Right renal cortex interstitium (tissue), 3 donors: Measurements from ENCODE around the gene AHCYL2. TPM values are rescaled to one million over a fixed set of nuclear protein-coding genes. Genes with fewer than 3 reads are reported as not detected.
"Not testable (repeated sequence)": the region's sequence is repeated elsewhere in the genome, so short reads cannot be mapped to it uniquely, and the experiment has no call there.

Experiments used
- DNase-seq, 3 donors: peaks; one replicate each; pipeline ENCODE4 v3.0.0-alpha.2; 2013; ENCODE audit warnings: low read depth in 3 of 3, low spot score in 2 of 3
- polyA plus RNA-seq, 3 donors: library from polyadenylated mRNA; unstranded; fragments of 120-200 nt; gene quantifications; one replicate each; pipeline ENCODE4 v1.2.1, GENCODE V29; 2013; ENCODE audit not compliant: insufficient read length in 3 of 3

The AHCYL2 gene
- polyA plus RNA-seq, 3 donors: 24.8 to 27.8 (median 27.6) TPM

GRCh38 chr7:129281163-129281562 is 56.3 kb downstream of the AHCYL2 start:
- DNase-seq: no peak

DNA sequence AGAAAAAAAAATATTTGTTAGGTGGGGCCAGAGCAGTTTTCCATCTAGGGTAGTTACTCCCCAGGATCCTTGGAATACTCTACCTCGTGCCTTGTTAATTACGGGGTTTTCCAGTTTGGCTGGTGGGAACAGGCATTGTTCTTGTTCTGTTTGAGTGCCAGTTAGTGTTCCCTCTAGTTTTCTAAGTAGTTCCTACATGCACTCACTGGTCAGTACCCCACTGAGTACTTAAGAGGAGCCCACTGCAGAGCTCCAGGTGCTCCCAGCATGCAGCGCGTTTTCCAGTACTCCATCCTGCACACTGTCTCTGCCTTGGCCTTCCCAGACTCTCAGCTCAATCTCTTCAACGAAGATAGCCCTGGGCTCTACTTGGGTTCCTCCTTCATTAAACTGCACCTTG is 58.0 kb downstream of the AHCYL2 start:
- no peak for DNase-seq

DNA sequence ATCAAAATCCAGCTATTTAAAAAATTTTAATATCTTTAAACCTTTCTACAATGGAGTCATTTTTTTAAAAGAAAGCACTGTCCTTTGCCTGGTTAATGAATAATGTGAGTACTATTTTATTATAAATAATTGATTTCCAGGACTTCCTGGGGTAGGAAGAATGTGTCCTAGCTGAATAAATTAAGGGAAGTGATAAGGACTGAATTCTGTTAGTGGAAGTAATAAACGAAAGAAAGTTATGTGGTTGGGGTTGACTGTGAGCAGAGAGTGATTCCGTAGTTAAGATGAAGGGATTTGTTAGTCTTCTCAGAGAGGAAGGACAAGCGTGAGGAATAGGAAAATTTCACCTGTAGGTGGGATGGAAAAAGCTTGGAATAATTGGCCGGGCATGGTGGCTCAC is 59.1 kb downstream of the AHCYL2 start:
- DNase-seq: no peak

GRCh38 chr7:129285111-129285510 is 60.3 kb downstream of the AHCYL2 start:
- no peak for DNase-seq

DNA sequence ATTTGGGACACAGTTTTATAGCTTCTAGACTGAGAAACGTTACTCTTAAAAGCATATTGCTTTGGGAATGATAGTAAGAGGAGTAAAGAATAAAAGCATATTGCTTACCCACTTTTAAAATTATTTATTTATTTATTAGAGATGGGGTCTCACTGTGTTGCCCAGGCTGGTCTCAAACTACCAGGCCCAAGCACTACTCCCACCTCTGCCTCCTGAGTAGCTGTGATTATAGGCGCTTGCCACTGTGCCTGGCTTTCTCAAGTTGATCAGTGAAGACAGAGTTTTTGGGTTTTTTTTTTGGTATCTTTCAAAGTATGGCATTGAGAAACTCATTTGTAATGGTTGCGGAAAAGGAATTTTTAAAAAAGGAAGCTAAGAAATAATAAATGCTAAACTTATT is 68.0 kb downstream of the AHCYL2 start:
- DNase-seq: no peak

DNA sequence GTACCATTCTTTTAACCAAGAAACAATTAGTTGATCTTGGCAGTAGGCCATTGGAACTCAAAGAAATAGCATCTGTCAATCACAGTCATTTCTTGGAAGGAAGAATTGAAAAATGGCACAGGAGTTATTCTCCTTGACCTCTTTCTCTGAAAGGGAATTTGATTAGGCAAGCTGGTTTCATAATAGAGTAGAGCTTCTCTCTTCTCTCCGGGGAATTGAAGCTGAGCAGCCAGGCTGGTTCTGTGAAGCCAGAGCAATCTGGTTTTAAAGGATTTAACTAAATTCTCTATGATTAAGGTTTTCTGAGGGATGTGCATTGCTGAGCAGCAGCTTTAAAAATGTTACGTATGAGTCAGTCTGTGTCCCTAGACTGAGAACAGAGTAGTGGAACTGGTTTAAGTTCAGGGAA is 70.2 kb downstream of the AHCYL2 start:
- DNase-seq: no peak

DNA sequence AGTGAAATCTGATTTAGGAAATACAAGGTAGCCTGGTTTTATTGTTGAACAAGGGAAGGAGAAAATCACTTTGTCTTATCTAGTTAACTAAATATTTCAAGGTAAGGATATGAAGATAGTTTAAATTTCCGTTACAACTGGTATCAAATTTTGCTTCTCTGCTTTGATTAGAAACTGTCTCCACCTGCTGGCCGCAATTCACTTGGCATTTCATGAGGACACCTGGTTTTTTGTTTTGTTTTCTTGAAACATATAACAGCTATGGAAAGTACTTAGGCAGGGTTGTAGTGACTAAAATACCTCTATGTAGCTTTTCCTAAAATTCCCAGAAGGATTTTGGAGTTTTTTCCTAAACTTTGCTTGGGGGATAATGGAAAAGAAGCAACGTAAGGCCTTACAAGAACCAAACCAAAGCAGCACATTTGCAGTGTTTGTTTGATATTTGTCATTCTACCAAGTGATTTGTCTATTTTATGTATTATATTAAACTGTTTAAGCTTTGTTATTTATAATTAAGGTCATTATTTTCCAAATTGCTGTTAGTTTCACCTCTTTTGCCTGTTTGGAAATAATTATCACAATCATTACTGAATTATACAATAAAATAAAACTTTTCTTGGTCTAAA is 73.6 kb downstream of the AHCYL2 start:
- peak; percentile 17 to 38 (median 33) for DNase-seq

DNA sequence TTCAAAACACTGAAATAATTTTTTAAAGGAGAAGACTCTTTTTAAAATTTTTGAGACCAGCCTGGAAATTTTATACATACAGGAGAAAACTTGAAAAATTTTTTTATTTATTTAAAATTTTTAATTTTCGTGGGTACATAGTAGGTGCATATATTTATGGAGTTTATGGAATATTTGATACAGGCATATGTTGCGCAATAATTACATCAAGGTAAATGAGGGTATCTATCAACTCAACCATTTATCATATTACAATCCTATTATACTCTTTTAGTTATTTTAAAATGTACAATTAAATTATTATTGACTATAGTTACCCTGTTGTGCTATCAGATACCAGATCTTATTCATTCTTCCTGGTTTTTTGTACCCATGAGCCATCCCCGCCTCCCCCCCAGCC is 75.1 kb downstream of the AHCYL2 start:
- no peak for DNase-seq

GRCh38 chr7:129300299-129300698 is 75.5 kb downstream of the AHCYL2 start:
- DNase-seq: not testable (repeated sequence)

GRCh38 chr7:129307592-129307991 is 82.8 kb downstream of the AHCYL2 start:
- DNase-seq: no peak

GRCh38 chr7:129308047-129308446 is 83.2 kb downstream of the AHCYL2 start:
- no peak for DNase-seq

DNA sequence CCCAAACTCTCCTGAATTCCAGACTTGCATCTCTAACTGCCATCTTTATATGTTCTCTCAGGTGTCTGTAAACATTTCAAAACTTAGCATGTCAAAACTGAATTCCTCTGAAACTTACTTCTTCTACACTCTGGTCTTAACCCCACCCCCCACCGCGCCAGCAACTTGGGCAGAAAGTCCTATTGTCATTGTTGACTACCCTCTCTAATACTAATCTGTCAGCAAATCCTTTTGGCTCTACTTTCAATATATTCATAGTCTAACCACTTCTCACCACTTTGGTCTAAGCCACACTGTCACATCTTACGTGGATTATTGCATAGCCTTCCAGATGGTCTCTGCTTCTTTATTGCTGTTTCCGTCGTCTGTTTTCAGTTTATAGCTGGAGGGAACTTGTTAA is 86.6 kb downstream of the AHCYL2 start:
- DNase-seq: no peak

- no peak for DNase-seq
Observed at GRCh38 chr7:129313282-129313681, 88.5 kb downstream of the AHCYL2 start.

DNA sequence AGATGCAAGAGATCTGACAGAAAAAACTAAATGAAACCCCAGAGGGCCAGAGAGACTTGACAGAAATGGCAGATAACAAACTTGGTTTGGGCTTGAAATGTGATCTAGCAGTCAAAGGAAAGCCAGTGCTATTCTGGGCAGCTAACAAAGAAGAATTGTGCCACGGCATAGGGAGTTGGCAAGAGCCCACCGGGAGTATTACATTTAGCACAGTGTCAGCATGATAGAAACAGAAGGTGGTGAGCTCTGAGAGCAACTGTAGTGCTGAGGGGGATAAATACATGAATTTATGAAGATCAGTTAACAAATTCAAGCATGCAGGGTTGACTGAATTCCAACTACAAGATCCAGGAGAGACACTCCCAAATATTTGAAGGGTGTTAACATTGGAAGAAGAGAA is 91.1 kb downstream of the AHCYL2 start:
- DNase-seq: no peak

DNA sequence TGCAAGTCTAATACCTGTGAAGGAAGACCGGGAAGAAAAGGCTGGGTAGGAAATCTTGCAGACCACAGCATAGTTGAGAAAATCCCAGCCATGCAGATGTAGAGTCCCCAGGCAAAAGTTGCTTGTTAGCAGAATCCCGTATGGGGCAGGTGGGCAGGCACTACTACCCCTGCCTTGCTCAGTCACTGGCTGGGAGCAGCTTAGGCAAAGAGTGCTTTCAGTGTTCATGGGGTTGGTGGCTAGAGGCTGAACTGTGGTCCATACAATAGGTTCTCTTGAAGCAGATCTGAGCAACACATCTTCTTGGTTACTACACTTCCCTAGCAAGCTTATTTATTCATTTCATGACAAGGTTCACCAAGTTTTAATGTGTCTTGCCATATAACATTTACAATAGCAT is 92.6 kb downstream of the AHCYL2 start:
- DNase-seq: no peak

DNA sequence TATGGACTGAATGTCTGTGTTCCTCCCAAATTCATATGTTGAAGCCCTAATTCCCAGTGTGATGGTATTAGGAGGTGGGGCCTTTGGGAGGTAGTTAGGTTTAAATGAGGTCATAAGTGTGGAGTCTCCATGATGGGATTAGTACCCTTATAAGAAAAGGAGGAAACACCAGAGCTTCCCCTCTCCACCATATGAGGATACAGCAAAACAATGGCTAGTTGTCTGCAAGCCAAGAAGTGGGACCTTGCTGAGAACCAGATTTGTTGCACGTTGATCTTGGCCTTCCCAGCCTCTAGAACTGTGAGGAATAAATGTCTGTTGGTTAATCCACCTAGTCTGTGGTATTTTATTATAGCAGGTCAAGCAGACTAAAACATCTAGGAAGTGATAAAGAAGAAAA is 102.2 kb downstream of the AHCYL2 start:
- no peak for DNase-seq

DNA sequence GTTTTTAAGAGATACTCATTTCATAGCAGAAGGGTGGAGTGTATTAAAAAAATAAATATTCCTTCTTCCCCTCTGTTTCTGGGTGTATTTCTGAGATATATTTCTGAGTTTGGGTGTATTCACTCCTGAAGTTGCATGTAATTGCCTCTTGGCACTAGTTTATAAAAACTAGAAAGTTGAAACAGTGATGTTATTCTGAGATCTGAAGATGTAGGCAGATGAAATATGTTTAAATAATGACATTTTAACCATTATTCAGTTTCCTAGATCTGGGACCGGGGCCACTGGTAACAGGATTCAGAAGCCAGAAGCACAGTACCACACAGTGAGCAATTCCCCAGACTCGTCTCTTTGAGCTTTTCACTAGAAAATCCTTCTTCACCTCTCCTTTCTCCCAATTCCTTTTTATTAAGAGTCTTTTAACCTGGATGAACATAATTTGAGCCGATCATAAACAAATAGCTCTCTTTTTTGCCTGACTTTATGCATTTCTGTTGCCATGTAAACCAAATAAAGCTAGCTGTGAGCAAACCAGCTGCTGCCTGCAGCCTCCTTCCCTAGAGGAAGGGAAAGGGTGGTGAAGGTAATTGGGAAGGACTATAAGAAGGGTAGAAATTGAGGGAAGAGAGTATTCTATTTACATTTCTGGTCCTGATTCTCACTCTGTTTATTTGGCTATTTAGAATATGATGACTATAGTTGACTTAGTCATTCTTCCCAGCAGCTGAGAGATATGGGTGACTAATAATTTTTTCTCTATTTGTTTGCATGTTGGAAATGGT is 107.6 kb downstream of the AHCYL2 start:
- DNase-seq: no peak

DNA sequence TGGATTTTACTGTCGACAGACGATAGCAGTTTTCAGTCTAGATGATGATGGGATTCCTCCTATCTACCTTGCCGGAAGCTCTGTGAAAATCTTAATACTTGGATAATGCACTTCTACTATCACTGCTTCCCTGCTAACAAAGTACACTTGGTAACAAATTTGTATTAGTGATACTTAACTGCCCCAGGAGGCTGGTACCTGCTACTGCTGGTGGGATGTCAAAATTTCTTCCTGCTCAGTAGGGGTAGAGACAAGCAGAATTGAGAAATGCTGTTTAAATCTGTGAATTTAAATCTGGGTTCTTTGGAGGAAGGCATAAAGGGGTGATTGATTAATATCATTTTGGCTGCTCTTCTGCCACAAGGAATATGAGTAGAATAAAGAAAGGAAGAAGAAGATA is 109.6 kb downstream of the AHCYL2 start:
- no peak for DNase-seq

- DNase-seq: no peak
Observed at GRCh38 chr7:129338450-129338849, 113.6 kb downstream of the AHCYL2 start.

- DNase-seq: no peak
Observed at GRCh38 chr7:129341212-129341611, 116.4 kb downstream of the AHCYL2 start.

DNA sequence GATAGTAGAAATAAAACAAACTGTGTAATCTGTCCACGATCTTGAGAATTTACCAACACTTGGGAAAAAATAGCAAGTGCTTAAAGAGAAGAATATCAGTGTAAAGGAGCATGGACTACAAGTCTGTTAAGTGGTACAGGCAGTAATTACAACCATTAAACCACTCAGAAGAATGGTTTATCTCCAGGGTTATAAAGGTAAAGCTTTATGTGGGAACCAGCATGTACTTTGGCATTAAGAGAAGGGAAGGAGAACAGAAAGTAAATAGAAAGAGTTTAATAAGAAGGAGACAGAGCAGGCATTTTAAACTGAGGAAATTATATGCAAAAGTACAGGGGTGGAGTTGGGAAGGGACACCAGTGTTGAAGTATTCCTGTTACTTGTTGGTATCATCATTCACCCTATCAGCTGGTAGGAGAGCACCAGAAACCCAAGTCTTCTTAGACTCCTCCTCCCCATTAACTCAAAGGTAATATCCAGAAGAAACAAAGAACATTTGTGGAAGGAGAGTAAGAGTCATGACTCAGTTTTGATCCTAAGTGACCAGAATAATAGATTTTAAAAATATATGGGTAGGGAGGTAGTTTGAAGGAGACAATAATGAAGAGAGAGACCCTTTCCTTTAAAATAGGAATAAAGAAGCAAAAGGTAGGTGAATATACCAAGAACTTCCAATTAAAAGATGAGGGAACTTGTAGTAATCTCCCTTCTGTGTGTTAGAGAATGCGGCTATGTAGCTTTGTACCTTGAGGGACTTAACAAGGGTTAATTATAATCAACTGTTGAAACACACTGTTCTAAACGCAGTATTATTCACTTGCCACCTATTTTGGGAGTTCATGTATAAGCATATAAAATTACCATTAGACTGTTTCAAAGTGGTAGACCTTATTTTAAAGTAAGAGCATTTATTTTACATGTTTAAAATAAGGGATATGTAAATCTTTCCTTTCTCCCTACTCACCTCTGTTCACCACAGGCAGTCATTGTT is 117.3 kb downstream of the AHCYL2 start:
- DNase-seq: no peak
